GM18511 (cell line): Measurements from ENCODE around the gene STON1.
"Not testable (repeated sequence)": the region's sequence is repeated elsewhere in the genome, so short reads cannot be mapped to it uniquely, and the experiment has no call there.

Source experiments
- ATAC-seq: cut with Tn5 transposase; IDR thresholded peaks from one replicate; pipeline ENCODE4 v1.9.1; 2021; ENCODE audit warnings: mild to moderate bottlenecking, moderate library complexity; ENCODE audit not compliant: unreplicated experiment

STON1 gene

DNA sequence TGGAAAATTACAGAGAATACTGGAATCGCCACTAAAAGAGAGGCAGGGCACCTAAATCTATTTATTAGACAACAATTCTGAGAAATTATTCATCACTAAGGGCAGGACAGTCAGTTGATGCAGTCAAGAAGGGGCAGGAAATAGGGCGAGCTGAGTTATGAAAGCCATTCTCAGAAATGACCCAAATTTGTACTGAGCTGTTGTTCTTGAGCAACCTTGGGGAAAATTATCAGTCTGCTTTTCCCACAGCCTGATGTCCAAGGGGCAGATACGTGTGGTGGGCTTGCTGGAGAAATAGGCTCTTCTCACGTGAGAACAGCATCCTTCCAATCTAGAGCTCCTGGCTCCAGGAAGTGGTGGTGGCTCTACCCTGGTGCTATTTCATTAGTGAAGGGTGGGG, 38.6 kb downstream of the STON1 start:
- no peak for ATAC-seq

DNA sequence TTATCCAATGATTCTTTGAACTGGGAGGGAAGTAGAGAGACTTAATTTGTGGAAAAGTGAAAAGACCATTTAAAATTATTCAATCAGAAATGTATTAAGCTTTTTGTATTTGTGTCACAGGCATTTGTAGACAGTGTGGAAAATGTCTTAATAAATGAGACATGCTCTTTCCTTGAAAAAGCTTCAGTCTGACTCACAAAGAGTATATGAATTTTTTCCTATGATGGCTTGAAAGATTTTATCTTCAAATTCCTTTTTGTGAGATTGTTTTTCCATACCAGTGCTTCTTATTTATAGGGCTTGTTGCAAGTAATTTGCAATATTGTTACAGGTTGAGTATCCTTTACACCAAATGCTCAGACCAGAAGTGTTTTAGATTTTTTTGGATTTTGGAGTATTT, 39.5 kb downstream of the STON1 start:
- ATAC-seq: no peak

GRCh38 chr2:48572816-48573215, 42.9 kb downstream of the STON1 start:
- no peak for ATAC-seq

DNA sequence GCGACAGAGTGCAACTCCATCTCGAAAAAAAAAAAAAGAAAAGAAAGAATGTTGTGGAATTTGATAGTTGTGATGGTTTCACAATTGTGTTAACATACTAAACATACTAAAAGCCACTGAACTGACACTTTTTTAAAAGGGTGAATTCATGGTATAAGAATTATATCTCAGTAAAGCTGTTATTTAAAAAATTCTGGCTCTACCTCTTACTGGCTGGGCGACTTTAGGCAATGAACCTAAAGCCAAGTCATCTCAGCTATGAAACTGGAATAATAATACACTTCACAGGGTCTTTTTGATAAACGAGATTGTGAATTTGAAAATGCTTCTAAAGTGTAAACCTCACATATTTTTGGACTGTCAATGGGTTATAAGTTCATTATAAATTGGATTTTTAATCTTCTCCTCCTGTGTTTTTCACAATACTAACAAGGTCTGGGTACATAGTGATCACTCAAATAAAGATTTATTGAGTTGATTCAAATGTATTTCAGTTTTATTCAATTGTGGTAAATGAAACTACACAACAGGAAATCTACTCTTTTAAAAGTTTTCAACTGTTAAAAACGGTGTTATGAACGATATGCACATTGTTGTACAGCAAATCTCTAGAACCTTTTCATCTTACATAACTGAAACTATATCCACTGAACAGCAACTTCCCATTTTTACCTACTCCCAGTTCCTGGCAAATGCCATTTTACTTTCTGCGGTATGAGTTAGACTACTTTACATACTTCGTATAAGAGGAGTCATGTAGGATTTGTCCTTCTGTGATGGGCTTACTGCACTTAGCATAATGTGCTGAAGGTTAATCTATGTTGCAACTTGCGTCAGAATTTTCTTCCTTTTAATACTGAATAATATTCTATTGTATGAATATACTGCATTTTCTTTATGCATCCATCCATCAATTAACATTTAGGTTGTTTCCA, 44.7 kb downstream of the STON1 start:
- ATAC-seq: no peak

DNA sequence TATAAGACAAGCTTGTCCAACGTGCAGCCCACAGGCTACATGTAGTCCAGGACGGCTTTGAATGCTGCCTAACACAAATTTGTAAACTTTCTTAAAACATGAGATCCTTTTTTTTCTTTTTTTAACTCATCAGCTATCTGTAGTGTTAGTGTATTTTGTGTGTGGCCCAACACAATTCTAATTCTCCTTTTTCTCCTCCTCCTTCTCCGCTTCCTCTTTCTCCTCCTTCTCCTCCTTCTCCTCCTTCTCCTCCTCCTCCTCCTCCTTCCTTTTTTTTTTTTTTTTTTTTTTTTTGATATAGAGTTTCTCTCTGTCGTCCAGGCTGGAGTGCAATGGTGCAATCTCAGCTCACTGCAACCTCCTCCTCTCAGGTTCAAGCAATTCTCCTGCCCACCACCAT, 48.4 kb downstream of the STON1 start:
- ATAC-seq: no peak

DNA sequence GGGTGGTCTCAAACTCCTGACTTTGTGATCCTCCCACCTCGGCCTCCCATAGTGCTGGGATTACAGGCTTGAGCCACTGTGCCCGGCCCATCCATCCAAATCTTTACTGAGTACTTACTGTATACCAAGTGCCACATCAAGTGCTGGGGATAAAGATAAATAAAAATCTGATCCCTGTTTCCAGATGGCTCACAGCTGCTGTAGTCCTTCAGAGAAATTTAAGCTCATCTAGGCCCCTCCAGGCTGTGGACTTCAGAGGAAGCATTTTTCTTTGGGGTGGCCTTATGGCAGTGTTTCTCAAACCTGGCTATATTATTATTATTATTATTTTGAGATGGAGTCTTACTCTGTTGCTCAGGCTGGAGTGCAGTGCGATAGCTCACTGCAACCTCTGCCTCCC, 54.0 kb downstream of the STON1 start:
- ATAC-seq: no peak

DNA sequence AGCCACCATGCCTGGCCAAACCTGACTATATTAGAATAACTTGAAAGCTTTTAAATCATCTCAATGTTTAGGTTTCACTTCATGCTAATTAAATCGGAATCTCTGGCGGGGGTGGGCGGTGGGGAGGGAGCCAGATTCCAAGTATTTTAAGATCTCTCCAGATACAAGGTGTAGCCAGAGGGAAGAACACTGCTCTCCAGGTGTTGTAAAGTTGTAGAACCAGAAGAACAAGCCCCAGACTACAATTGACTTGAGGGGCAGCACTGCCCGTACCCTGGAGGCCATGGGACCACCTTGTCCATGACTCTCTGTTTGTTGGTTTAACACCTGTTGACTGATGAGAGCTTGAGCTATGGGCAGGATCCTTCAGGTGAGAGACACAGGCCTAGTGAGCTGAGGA, 54.6 kb downstream of the STON1 start:
- ATAC-seq: no peak

DNA sequence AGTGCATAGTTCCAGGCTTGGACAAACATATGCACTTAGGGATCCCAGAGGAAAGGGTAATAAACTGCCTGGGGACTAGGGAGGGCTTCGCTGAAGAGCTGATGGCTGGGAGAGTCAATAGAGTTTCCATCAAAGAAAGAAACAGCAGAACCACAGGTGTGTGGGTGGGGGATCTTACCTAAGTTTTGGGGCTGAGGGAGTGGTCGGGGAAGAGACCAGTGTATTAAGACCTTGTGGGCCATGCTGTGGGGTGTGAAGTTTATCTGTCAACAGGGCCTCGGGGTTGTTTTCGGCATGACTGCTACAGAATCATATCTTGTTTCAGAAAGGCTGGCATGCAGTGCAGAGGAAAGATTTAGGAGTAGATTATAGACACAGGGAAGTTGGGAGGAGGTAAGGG, 56.5 kb downstream of the STON1 start:
- ATAC-seq: no peak

DNA sequence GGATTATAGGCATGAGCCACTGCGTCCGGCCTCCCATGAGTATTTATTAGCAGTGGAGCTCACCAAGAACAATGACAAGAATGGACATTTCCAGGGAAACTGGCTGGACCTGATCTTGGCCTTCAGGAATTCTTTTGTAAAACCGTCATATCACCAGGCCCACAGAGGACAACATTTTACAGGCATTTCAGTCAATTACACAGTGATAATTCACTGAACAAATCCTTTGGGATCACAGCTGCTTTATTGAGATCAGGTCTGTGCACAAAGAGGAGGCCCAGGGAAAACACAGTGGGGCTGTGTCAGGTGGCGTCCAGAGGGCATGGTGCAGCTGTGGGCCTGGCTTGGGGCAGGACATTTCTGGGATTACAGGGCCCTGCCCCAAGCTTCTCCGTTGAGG, 57.6 kb downstream of the STON1 start:
- ATAC-seq: no peak

DNA sequence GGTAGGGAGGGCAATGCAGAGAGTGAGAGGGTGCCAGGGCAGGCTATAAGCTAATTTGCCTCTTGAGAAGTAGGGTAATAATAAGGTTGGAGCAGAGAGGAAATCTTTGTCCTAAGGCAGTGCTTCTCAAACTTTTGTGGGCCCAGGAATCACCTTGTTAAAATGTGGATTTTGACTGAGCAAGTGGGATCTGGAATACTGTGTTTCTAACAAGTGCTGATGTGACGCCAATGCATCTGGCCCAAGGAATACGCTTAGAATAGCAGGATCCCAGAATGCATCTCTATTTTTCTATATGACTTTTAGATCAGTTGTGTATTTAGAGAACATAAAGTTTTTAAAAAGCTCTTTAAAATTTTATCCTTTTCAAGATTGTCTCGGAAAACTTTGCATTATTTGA, 58.0 kb downstream of the STON1 start:
- ATAC-seq: no peak

DNA sequence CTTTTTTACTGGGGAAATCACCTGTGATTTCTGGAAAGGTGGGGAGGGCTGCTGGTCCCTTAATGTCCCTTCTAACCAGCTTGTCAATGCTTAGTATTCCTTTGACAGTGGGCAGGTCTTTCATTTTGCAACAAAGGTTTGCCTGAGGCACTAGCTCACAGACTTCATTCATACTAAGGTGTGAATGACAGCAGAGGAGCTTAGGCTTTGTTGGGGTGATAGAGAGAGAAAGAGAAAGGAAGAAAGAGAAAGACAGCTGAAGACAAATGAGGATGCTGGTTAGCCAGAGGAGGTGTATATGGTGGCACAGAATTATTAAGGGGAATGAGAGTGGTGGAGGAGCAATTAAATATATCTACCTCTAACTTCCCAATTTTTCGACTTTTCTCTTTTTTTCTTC, 58.8 kb downstream of the STON1 start:
- ATAC-seq: peak; percentile 20

GRCh38 chr2:48589170-48589767, 59.3 kb downstream of the STON1 start:
- peak; percentile 53 for ATAC-seq

DNA sequence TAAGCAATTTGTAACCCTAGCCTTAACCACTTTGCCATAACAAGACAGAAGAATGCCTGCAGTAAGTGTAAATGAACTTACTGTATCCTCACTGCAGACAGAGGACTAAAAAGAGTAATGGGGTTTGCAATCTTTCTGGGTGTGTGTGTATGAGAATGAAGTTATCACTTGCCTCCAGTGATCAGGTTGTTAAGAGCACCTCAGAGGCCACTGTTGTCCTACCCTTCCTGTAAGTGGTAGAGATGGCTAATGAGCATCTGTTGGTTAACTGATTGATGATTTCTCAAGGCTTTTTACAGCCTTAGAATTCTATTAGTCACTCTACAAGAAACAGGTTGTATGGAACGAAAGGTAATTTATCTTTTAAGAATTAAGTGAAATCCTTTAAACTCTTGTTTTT, 60.1 kb downstream of the STON1 start:
- no peak for ATAC-seq

DNA sequence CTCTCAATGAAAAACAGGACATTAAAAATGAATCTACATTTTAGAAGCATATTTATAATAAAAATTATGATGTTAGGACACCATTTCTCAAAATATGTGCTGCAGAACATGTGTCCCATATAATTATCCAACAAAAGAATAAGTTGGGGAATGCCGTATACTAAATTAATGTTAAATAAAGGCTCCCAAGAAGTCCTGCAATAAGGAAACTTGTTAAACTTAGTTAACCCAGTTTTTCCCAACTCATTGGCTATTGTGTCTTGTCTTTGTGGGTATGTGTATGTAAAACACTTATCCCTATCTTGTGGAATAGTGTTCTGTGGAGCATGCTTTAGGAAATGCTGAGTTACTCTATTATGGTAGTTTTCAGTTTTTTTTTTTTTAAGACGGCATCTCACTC, 62.1 kb downstream of the STON1 start:
- ATAC-seq: no peak

DNA sequence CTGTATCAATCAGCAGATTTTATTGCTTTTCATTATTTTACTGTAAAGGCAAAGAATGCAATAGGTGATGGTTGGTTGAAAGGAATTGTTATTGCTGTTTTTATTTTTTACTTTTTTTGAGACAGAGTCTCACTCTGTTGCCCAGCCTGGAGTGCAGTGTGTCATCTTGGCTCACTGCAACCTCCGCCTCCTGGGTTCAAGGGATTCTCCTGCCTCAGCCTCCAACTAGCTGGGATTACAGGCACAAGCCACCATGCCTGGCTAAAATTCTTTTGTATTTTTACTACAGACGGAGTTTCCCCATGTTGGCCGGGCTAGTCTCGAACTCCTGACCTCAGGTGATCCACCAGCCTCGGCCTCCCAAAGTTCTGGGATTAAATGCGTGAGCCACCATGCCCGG, 66.8 kb downstream of the STON1 start:
- ATAC-seq: not testable (repeated sequence)

GRCh38 chr2:48597492-48597891, 67.5 kb downstream of the STON1 start:
- ATAC-seq: no peak

DNA sequence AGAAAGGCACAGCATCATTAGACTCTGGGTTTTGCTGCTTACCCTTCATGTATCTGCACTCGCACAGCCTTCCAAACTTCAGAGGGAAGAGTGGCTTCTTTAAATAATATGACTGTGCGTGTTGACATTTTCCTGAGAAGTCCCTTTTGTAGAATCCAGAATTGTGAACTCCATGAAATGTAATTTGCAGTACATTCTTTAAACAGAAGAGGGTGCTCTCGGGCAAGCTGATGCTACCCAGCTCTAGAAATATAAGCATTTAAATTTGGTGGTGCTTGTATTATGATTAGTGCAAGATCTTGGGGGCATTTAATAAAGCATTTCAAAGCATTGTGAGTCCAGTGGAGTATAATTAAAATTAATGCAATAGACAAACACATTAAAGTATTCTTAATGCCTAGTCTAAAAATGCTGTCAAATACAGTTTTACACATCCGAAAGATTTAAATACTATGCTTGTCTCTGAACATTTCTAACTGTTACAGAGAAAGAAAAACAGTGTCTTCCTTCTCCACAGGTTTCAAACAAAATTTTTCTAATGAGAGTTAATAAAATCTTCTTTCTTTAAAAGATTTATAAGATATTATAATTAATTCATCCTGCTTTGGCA, 70.4 kb downstream of the STON1 start:
- no peak for ATAC-seq

GRCh38 chr2:48600917-48601316, 71.0 kb downstream of the STON1 start:
- no peak for ATAC-seq

DNA sequence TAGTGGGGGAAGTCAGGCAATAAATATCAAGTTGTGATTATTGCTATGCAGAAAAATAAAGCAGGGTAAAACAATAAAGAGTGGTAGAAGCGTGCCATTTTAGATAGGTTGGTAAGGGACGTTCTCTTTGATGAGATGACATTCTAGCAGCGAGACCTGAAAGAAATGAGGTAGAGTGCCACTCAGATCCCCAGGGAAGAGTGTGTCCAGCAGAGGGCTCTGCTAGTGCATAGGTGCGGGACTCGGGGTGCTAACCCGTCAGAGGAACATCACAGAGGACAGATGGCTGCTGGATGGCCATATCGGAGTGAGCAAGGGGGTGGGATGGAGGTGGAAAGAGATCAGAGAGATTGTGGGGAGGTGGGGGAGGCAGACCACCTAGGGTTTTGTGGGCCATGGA, 71.4 kb downstream of the STON1 start:
- peak; percentile 65 for ATAC-seq

GRCh38 chr2:48605482-48606175, 75.7 kb downstream of the STON1 start:
- no peak for ATAC-seq

GRCh38 chr2:48607307-48608014, 77.5 kb downstream of the STON1 start:
- no peak for ATAC-seq
